Thyroid gland (tissue), 4 donors: Measurements from ENCODE around the gene NT5C1B.

Experiments used
- CTCF ChIP-seq, 6 experiments: fragments of 200-600 bp in 3 of 6; fragments of 450-650 bp in 3 of 6; sonication (generic) in 3 of 6; IDR thresholded peaks; one replicate each; pipeline ENCODE4 v1.5.1; 2016 to 2019; ENCODE audit warnings: antibody characterized with exemption in 6 of 6, mild to moderate bottlenecking in 2 of 6, inconsistent platforms in 1 of 6, moderate library complexity in 1 of 6
- POLR2A ChIP-seq, 2 donors: fragments of 450-650 bp; IDR thresholded peaks; one replicate each; pipeline ENCODE4 v1.6.1; 2017; ENCODE audit warnings: antibody characterized with exemption in 2 of 2, mild to moderate bottlenecking in 2 of 2, moderate library complexity in 1 of 2

DNA sequence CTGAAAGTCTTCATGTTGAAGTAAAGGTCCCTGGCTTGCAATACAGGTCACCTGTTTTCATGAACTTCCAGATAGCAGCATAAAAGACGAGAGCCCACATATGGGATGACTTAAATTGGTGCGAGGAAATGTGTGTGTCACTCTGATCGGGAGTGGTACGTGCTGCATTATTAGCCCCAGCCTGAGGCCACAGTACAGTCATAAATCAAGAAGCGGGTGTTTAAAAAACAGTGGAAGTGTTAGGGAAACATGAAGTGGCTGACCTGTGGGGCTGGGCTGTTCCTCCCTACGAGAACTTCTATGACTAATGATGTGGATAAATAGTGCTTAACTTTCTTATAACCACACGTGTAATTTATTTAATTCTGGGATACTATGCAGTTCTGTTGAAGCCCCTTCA, 53.3 kb downstream of the NT5C1B start:
- TF ChIP-seq CTCF (IDR thresholded peaks at IDR 0.05) (no peak), POLR2A (IDR thresholded peaks at IDR 0.05) (no peak)
